Stimulated activated CD8-positive, alpha-beta memory T cell treated with anti-CD3 and anti-CD28 coated beads, Interleukin-7, amount 100 ng/mL, for 24 hours (primary cell): ENCODE measurements around the gene VENTX.
"Not testable (repeated sequence)": the region's sequence is repeated elsewhere in the genome, so short reads cannot be mapped to it uniquely, and the experiment has no call there.

ENCODE experiments used
- DNase-seq: peaks from one replicate; pipeline ENCODE4 v3.0.0-alpha.2; 2020; ENCODE audit warnings: low read depth

Gene VENTX

DNA sequence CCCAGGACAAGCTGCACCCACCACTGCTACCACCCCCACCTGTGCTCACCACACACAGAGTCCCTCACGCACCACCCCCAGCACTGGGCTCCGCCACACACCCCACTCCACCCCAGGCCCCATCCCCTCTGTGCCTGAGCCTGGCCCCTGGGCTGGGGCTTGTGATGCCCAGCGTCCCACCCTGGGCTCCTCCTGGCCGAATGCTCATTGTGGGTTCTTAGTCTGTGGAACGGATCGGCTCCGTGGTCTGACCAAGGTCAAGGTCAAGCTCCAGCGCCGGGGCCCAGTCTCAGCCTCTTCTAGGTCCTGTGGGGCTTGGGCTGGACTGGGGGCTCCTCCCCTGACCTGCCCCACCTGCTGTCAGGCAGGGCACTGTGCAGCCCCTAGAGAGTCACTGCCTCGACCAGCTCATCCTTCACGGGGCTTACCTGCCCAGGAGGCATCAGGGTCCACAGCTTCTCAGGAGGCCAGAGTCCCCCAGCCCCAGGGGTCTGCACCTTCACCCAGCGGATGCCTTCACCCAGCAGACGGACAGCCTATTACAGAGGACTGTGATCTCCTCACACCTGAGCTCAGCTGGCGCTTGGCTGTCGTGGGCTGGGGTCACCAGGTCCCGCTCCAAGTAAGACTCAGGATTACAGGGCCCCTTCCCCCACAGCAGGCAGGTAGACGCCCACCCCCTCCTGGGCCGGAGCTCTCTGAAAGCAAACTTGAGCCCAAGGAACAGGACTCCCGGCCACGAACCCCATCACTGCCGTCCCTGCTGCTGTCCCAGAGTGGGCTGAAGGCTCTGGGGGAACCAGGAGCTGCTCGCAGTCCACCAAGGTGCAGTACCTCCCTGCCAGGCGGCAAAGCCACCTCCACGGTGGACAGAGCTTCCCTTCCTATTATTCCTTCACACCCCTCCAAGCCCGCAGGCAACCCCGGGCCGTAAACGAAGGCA, 22.9 kb upstream of the VENTX start:
- no peak for DNase-seq

DNA sequence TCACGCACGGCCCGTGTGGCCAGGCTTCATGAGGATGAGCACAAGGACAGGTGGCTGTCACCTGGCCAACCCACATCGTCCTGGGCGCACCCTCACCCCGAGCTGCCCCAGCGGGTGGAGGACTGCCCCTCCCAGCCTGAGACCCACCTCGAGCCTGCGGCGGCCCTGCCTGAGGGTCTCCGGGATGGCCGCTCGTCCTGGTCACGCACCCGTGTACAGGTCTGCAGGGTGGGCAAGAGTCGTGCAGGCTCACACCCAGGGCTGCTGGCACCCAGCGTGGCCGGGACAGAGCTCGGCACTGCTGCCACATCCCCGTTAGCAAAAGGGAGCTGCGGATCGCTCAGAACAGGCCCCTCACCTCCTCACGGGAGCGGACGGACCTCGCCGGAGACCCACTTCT, 22.1 kb upstream of the VENTX start:
- DNase-seq = no peak

DNA sequence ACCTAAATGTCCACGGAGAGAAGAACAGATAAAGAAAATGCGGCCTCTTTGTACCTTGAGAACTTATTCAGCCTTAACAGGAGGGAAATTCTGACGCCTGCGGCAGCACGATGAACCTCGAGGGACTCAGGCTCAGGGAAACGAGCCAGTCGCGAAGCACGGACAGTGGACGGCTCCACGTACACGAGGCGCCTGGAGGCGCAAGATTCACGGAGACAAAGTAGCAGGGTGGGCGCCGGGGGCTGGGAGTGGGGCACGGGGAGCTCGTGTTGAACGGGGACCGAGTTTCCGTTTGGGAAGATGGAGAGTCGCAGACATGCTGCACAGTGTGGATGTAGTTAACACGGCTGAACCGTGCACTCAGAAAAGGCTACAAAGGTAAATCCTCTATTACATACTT, 20.9 kb upstream of the VENTX start:
- DNase-seq = no peak

DNA sequence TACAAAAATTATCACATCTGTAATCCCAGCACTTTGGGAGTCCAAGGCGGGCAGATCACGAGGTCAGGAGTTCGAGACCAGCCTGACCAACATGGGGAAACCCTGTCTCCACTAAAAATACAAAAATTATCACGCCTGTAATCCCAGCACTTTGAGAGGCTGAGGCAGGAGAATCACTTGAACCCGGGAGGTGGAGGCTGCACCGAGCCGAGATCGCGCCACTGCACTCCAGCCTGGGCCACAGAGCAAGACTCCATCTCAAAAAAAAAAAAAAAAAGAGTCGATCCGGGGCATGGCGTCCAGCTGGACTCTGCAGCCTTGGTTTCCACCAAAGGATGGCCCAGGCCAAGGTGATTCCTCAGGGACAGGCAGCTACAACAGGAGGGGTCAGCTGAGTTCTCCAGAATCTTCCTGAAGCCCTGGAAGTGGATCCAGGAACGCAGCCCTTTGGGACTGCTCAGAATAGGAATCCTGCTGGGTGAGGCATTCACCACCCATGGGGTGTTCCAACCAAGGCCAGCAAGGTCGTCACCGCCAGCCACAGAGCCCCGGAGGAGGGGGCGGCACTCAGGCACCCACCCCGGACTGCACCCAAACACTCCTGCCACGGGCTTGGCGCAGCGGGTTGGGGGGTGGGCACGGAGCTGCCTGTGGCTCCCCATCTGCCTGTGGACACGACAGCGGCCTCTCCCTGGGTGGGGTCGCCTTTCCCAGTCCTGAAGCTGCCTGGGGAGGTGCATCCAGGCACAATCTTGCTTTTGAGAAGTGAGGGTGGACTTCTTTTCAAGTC, 19.7 kb upstream of the VENTX start:
- no peak for DNase-seq

DNA sequence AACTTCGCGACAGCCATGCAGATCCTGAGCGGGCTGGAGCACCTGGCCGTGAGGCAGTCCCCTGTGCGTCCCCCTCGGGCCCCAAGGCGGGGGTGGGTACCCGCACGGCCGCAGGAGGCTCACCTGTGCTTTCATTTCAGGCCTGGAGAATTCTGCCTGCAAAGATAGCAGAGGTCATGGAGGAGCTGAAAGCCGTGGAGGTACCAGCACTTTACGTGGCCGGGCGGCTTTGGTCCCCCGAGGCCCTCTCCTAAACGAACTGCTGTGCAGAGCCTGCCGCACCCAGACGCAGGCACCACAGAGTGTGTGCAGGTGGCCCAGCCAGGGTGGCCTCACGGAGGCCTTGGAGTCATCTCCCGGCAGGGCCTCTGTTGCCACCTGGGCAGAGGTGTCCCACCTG, 18.8 kb upstream of the VENTX start:
- no peak for DNase-seq

DNA sequence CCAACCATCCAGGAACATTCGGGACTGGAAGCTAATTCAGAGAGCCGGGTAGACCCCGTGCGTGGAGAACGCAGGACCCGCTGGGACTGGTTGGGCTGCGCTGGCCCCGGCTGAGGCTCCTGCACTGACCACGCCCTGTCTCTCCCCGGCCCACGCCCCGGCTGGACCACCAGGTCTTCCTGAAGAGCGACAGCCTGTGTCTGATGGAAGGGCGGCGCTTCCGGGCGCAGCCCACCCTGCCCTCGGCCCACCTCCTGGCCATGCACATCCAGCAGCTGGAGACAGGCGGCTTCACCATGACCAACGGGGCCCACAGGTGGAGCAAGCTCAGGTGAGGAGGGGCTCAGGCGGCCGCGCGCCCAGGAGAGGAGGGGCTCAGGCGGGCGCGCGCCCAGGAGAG, 17.9 kb upstream of the VENTX start:
- no peak for DNase-seq

DNA sequence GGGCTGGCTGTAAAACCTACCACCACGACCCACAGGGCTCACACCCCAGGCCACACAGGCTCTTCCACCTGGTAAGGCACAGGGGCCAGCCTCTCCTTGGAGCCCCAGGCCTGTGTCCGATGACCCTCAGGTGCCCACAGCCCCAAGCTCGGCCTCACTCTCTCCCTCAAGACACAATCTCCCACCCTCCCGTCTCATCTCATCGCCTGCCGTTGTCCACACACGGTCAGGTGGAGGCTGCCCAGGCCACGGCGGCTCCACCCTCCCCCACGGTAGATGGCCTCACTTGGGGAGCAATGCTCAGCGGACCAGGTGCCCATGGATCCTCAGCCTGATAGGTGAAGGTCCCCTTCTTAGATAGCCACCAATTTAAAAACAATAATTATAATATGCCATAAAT, 16.3 kb upstream of the VENTX start:
- no peak for DNase-seq

DNA sequence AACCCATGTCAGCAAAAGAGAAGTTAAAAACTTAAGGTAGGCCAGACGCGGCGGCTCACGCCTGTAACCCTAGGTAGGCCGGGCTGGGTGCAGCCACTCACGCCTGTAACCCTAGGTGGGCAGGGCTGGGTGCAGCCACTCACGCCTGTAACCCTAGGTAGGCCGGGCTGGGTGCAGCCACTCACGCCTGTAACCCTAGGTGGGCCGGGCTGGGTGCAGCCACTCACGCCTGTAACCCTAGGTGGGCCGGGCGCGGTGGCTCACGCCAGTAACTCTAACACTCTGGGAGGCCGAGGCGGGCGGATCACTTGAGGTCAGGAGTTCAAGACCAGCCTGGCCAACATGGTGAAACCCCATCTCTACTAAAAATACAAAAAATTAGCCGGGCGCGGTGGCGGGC, 15.9 kb upstream of the VENTX start:
- DNase-seq = not testable (repeated sequence)

DNA sequence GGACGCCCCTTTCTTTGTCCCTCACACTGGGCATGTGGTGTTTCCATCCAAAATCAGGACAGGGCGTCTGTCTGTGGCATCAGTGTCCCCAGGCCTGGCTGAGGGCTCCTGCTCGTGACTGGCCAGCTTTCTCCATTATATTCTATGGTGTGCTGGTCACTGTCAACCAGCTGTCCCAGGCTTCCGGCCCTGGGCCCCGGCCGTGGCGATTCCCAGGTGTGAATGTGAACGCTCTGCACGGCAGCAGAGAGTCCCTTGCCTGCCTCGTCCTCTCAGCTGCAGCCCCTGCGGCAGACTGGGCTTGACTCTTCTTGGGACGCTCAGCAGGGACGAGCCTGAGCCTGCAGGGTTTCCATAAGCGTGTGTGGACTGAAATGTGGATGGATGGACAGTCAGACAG, 13.6 kb upstream of the VENTX start:
- no peak for DNase-seq

DNA sequence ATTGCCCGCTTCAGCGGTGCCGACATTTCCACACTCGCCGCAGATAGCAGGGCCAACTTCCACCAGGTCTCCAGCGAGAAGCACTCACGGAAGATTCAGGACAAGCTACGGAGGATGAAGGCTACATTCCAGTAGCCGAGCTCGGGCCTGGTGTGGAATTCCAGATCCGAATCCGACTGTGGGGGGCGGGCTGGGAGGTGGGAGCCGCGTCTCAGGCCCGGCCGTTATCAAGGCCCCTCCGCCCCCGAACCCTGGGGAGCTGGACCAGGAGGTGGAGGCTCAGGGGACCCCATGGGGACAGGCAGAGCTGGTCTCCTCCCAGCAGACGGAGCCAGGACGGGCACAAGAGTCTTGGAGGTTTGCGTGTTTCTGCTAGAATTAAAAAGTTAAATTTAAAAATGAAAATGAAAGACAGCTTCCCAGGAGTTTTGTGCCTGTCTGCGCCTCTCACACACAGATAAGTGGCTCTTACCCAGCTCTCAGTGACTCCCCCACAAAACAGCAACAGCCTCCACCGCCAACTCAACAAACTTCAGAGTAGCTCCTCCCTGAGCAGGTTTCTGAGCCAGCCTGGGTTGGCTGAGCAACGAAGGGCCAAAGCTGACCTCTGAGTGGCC, 12.8 kb upstream of the VENTX start:
- no peak for DNase-seq

DNA sequence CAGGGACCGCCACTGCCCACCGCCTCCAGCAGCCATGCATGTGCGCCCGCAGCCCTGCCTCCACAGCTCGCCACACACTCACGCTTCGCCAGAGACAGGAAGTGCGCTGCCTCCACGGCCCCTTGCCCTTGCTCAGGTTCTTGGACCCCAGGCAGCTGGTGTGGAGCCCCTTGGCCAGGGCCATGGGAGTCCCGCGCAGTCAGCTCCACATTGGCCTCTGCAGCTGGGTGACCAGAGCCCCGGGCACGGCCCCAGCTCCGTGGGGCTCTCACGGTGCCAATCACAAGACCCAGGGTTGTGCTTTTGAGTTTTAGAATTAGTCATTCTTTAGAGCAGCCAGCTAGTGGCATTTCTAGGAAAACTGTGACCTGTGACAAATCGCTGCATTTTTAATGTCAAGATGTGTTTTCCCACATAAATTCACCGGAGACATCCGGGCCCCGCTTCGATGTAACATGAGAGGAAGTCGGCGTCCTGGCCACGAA, 11.9 kb upstream of the VENTX start:
- DNase-seq = no peak

DNA sequence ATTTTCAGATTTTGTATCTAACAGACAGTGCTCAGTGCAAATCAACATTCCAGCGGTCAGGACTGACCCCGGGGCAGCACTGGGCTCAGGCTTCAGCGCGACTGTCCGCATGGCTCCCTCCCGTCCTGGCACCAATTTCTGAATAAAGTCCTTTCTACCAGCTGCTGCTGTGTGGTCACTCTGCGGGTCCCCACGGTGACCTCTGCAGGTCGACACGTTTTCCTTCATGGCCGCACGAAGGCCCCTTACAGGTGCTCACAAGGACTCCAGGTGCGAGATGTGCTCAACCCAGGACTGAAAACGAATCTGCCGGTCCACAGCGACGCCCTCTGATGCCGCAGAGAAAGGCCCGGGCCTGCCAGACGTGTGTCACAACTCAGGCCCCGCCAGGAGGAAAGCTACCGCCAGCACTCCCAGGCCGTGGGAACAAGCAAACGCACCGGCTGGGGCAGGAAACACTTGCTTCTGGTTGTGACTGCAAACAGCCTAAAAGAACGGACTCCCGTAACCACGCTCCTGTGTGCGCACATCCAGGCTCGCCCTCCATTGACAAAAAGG, 11.3 kb upstream of the VENTX start:
- no peak for DNase-seq

DNA sequence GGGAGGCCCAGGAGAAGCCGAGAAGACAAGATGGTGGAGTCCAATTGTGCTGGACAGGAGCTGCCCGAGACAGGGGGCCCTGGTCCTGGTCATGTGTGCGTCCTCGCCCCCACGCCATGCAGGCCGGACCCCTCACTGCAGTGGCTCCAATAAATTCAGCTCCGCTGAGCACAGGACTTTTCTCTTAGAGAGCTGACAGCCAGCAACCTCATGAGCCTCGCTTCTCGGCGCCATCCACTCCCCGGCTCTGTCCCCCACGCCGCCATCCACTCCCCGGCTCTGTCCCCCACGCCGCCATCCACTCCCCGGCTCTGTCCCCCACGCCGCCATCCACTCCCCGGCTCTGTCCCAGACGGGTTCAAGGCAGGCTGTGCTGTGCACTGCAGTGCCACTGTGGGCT, 10.4 kb upstream of the VENTX start:
- no peak for DNase-seq

DNA sequence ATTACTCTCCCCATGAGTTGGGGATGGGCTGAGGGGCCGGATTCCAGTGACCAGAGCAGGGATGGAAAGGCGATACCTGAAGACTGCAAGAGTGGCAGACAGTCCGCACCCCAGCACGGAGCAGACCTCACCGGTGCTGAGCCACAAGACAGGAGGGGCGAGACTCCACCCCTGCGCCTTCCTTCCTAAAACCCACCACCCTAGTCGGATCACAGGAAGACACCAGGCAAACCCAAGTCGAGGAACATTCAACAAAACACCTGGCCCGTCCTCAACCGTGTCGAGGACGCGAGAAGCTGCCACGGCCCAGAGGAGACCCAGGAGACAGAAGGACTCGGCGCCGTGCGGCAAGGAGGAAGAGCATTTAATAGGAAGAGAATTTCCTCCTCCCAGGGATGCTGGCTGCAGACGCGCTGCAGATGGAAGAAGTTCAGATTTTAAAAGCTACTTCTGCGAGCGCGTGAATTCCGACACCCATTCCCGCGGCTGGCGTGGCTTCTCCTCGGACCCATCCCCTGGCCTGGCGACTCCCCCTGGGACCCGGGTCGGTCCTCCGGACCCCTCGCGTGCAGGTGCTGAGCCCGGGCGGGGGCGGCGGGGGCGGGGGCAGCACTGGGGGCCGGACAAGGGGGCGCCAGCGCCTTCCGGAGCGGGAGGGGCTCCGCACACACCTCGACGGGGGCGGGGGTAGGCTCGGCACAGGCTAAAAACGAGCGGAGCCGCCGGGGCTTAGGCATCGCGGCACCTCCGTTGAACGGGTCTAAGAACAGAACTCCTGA, 8.2 kb upstream of the VENTX start:
- DNase-seq = no peak

DNA sequence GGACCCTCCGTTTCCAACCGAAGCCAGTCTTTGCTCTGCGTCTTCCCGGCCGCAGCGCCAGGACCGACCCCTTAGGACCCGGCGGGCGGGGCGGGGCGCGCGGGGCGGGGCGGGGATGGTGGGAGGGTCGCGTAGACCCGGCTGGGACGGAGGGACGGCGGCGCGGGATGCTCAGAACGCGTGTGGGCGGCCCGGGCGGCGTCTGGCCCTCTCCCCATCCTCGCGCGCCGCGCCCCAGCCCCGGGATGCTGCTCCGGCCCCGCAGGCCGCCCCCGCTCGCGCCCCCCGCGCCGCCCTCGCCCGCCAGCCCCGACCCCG, 7.7 kb upstream of the VENTX start, which contains the start of gene UTF1:
Gene UTF1, plus strand, starts transcription at position 174 of the 318 bp plus-strand sequence. Its CDS starts 72 bp downstream, at position 246.
- DNase-seq = no peak

DNA sequence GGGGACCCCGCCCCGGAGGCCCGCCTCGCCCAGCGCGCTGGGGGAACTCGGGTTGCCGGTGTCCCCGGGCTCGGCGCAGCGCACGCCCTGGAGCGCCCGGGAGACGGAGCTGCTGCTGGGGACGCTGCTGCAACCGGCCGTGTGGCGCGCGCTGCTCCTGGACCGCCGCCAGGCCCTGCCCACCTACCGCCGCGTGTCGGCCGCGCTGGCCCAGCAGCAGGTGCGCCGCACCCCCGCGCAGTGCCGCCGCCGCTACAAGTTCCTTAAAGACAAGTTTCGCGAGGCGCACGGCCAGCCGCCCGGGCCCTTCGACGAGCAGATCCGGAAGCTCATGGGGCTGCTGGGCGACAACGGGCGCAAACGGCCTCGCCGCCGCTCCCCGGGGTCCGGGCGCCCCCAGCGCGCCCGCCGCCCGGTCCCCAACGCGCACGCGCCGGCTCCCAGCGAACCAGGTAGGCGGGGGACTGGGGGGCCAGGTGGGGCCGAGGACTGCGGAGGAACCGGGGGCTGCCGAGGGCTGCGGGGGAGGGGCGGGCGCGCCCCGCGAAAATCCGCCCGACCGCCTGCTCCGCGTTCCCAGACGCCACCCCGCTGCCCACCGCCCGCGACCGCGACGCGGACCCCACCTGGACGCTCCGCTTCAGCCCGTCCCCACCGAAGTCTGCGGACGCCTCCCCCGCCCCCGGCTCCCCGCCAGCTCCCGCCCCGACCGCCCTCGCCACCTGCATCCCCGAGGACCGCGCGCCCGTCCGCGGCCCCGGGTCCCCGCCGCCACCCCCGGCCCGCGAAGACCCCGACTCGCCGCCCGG, 7.1 kb upstream of the VENTX start:
- no peak for DNase-seq

DNA sequence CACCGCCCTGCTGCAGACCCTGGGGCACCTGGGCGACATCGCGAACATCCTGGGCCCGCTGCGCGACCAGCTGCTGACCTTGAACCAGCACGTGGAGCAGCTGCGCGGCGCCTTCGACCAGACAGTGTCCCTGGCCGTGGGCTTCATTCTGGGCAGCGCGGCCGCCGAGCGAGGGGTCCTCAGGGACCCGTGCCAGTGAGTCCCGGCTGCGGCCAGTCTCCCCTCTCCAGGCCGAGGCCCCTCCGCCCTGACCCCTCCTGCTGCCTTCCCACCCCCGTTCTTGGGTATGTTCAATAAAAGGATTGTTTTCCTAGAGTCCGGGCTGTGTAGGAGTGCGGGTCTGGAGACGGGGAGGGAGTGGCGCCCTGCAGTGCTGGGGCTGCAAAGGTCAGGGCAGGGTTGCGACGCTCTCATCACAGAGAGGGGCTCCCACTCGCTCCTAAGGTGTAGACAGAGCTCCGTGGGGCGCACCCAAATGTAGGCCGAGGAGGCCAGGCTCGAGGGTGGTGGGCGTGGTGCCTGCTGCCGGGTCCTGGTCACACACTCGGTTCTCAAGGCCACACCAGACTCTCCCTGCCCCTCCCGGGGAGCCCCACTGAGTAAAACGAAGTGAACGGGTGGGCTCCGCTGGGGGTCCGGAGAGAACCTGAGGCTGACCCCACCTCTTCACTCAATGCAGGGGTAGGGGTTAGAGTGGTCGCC, 6.3 kb upstream of the VENTX start:
- no peak for DNase-seq

DNA sequence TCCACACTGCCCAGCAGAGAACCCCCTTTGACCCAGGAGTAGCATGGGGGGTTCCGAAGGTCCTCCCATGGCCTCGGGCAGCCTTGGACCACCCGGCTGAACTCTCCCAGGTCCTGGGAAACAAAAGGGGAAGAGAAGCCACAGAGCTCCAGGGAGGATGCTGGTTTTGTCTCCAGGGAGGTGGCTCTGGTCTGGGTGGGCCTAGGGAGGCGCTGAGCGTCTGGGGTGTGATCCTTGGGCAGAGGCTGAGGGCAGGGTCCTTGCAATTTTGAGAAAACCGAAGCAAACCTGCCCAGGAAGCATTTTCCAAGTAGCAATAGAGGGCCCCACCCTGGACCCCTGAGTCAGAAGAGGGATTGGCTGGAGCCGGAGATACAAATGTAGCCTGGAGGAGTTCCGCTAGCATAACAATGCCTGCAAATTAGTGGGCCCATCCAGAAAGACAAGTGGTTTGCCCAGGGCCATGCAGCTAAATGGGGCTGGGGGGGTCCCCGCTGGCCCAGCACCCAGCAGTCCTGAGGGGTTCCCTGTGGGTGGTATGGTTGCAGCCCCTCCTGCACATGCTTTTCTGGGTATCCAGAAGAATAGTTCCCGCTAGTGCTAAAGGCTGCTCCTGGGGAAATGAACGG, 5.6 kb upstream of the VENTX start:
- DNase-seq = no peak

DNA sequence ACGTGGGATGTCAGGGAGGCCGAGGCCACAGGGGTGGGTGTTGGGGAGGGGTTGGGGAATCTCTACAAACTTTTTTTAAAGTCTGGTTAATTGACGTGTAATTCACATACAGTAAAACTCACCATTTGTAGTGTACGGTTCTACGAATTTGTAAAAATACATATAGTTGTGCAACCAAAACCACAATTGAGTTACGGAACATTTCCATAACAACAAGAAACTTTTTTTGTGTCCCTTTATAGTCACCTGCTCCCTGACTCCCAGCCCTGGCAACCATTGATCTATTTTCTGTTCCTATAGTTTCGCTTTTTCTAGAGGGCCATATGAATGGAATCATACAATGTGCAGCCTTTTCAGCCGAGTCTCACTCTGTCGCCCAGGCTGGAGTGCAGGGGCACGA, 2.9 kb upstream of the VENTX start:
- not testable (repeated sequence) for DNase-seq
